Astrocyte of the spinal cord (primary cell): ENCODE data around the gene PACRG.
A peak's percentile ranks its signal among the peaks of the same experiment; 100 is the strongest.

Experiments used
- DNase-seq: peaks from one replicate; pipeline ENCODE4 v3.0.0; 2011; ENCODE audit warnings: low read depth, low spot score
- H3K4me3 ChIP-seq: 2 replicates; pipeline ENCODE4 v1.5.1; 2011; ENCODE audit warnings: low read depth, mild to moderate bottlenecking, low read length, moderate library complexity
- CTCF ChIP-seq: IDR thresholded peaks from 2 replicates; pipeline ENCODE4 v1.5.1; 2012; ENCODE audit warnings: low read depth, mild to moderate bottlenecking, low read length, inconsistent platforms
- in situ Hi-C: cut with HindIII; loops from 2 replicates; pipeline ENCODE4 v1.10.0; 2017; ENCODE audit warnings: low sequenced_read_pairs

Gene PACRG

GRCh38 chr6:163262080-163262479, 534.3 kb downstream of the PACRG start:
- H3K4me3 ChIP-seq: no peak overlapping the region
- no peak for DNase-seq
- TF ChIP-seq CTCF: no peak
- in situ Hi-C loops: no loop called here

- in situ Hi-C loops: no loop called here
- no peak overlapping the region for H3K4me3 ChIP-seq
- DNase-seq: peak; percentile 56
- TF ChIP-seq CTCF: no peak
Measured at GRCh38 chr6:163263196-163263595, 535.4 kb downstream of the PACRG start.

- in situ Hi-C loops: no loop called here
- DNase-seq: no peak
- no peak for TF ChIP-seq CTCF
- no peak overlapping the region for H3K4me3 ChIP-seq
Measured at GRCh38 chr6:163263998-163264661, 536.4 kb downstream of the PACRG start.

GRCh38 chr6:163264662-163265035, 536.9 kb downstream of the PACRG start:
- H3K4me3 ChIP-seq: no peak overlapping the region
- in situ Hi-C loops: no loop called here
- no peak for TF ChIP-seq CTCF
- DNase-seq: no peak

- no peak overlapping the region for H3K4me3 ChIP-seq
- no peak for TF ChIP-seq CTCF
- in situ Hi-C loops: no loop called here
- no peak for DNase-seq
Measured at GRCh38 chr6:163281634-163282033, 553.9 kb downstream of the PACRG start.

- in situ Hi-C loops: no loop called here
- TF ChIP-seq CTCF: no peak
- DNase-seq: no peak
- H3K4me3 ChIP-seq: no peak overlapping the region
Measured at GRCh38 chr6:163282672-163283071, 554.9 kb downstream of the PACRG start.
